GM18505 (cell line): ENCODE data around the gene ALOX5AP.

ENCODE experiments used
- ATAC-seq: cut with Tn5 transposase; IDR thresholded peaks from one replicate; pipeline ENCODE4 v1.9.1; 2021; ENCODE audit not compliant: unreplicated experiment
- POLR2A ChIP-seq: IDR thresholded peaks from 4 replicates; pipeline ENCODE4 v1.6.1; 2011; ENCODE audit warnings: borderline replicate concordance; ENCODE audit not compliant: insufficient read depth, insufficient read length; ENCODE audit errors: extremely low read depth

ALOX5AP gene

DNA sequence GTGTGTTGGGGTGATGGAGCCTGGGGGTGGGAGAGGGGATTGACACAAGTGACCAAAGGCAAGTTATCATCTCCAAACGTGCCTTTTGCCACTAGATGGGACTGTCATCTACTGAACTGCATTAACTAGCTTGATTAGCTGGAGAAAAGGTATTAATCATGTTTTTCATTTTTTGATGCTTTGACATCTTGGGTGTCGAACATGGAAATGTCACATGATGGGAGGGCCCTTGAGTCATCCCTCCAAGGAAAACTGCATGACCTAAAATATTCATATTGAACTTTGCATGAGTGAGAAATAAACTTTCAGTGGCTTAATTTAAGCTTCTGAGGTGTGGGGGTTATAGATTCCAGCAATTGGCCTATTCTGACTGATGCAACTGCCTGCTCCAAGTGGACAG is 73.3 kb downstream of the ALOX5AP start:
- ATAC-seq = no peak
- TF ChIP-seq POLR2A = no peak

DNA sequence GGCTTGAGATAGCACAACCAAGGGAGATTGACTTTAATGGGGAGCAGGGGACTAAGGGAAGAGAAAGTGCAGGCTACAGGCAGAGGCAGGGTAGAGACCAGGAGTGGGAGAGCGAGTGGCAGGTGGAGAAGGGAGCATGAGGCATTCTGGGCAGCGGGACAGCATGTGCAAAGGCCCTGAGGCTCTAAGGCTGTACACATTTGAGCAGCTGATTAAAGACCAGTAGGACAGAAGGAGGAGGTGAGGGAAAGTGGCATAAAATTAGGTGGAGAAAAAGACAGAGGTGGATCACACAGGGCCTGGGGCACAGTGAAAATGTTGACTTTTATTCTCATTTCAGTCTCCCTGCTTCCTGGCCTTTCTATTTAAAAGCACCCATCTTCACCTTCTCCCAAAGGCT is 74.4 kb downstream of the ALOX5AP start:
- no peak for ATAC-seq
- no peak for TF ChIP-seq POLR2A

DNA sequence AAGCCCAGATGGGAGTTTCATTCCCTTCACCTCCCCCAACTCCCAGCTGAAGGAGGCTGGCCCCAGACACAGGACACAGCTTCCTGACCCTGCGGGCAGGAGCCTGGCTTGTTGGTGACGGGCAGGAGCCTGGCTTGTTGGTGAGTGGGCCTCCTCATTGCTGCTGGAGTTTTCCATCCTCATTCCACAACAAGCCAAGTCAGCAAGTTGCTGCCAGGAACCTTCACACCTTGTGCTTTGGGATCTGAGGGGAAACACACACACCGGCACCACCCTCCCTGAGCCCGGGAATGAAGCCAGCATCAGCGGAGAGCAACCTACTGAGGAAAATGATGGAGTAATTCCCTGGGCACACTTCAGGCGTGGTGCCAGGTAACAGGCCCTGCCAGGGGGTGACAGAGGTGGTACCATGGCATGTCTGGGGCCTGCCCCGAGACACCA is 74.9 kb downstream of the ALOX5AP start:
- ATAC-seq = no peak
- no peak for TF ChIP-seq POLR2A

DNA sequence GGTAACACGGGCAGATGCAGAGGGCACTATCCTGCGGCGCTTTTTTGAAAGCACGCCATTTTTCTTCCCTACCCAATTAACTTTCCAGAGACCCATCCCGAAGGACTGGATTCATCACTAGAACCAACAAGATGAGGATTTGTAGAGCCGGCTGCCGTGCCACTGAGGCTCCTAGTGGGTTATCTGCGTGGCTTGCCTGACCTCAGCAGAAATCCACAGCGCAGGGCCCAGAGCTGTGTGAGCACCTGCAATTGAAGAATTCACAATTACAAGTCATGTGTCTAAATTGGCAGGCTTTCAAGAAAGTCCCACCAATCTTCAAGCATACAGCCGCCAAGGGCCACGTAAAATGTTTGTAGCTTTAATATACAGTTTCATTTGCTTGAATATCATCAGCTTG is 75.5 kb downstream of the ALOX5AP start:
- TF ChIP-seq POLR2A = no peak
- ATAC-seq = no peak
